ENCODE measurements around the gene SNCB. TPM values are rescaled to one million over a fixed set of nuclear protein-coding genes. Genes with fewer than 3 reads are reported as not detected.
A peak's percentile ranks its signal among the peaks of the same experiment; 100 is the strongest.

Gene SNCB
- total RNA-seq, 2 experiments from 2014 or later: not detected

GRCh38 chr5:176609724-176610434, 20.5 kb downstream of the SNCB start, which contains the start of gene GPRIN1:
Gene GPRIN1 (minus strand): TSS chr5:176610156. CDS start chr5:176599834, 10,322 bp downstream.
- no peaks in the 10 kb centered on the region for H3K36me3 Mint-ChIP-seq (ENCODE audit: low read depth)
- H3K36me3 ChIP-seq (ENCODE audit: insufficient read depth, low read length): no peaks in the 10 kb centered on the region
- H3K27ac Mint-ChIP-seq: no peak within 1 kb of the TSS
- H3K4me3 ChIP-seq (ENCODE audit: low read length): peak within 1 kb of the TSS; percentile 68
- no peak within 1 kb of the TSS for H3K27ac ChIP-seq (ENCODE audit: low read depth in 1 of 2, low read length in 2 of 2)
- H3K4me1 ChIP-seq (ENCODE audit: insufficient read depth, low read length): peaks cover 15% of the 10 kb centered on the region
- H3K9me3 ChIP-seq (ENCODE audit: control insufficient read depth in 1 of 2, insufficient read depth in 1 of 2, low read length in 2 of 2): no peaks in the 10 kb centered on the region
- DNase-seq: peak in 11 of 14 experiments; percentile 20 to 78 (median 48)
- H3K27me3 ChIP-seq (ENCODE audit: control insufficient read depth in 1 of 2, insufficient read depth in 2 of 2, low read length in 2 of 2): peaks cover 9 to 13% of the 10 kb centered on the region in 2 experiments
- H3K9me3 Mint-ChIP-seq: no peaks in the 10 kb centered on the region
- ATAC-seq (ENCODE audit: poor library complexity): peak; percentile 53
- CTCF ChIA-PET: no interaction called here
- H3K4me3 Mint-ChIP-seq: peak within 1 kb of the TSS; percentile 88
- H3K4me1 Mint-ChIP-seq (ENCODE audit: low read depth): peaks cover 11% of the 10 kb centered on the region
- POLR2A ChIA-PET: no interaction called here
- H3K27me3 Mint-ChIP-seq: peaks cover 45% of the 10 kb centered on the region
- TF ChIP-seq CTCF (IDR thresholded peaks at IDR 0.05): no peak
- intact Hi-C loops (cut with DNase I, micrococcal nuclease): no loop called here

- Histone ChIP-seq H3K4me3 (ENCODE audit: low read length) (peak overlapping the region; percentile 31), H3K4me1 (ENCODE audit: insufficient read depth, low read length) (peaks cover 15% of the 10 kb centered on the region), H3K27ac (ENCODE audit: low read depth in 1 of 2, low read length in 2 of 2) (no peak overlapping the region), H3K36me3 (ENCODE audit: insufficient read depth, low read length) (no peaks in the 10 kb centered on the region), H3K27me3 (ENCODE audit: control insufficient read depth in 1 of 2, insufficient read depth in 2 of 2, low read length in 2 of 2) (peaks cover 9 to 13% of the 10 kb centered on the region in 2 experiments), H3K9me3 (ENCODE audit: control insufficient read depth in 1 of 2, insufficient read depth in 1 of 2, low read length in 2 of 2) (no peaks in the 10 kb centered on the region)
- POLR2A ChIA-PET: no interaction called here
- ATAC-seq (ENCODE audit: poor library complexity): peak; percentile 34
- Mint-ChIP-seq H3K9me3 (no peaks in the 10 kb centered on the region), H3K4me1 (ENCODE audit: low read depth) (peaks cover 11% of the 10 kb centered on the region), H3K27ac (no peak overlapping the region), H3K36me3 (ENCODE audit: low read depth) (no peaks in the 10 kb centered on the region), H3K27me3 (peaks cover 39% of the 10 kb centered on the region), H3K4me3 (peak overlapping the region; percentile 88)
- intact Hi-C loops (cut with DNase I, micrococcal nuclease): no loop called here
- peak in 2 of 14 experiments; percentile 34 to 42 for DNase-seq
- CTCF ChIA-PET: interaction anchor here (2.3 kb wide), 1 partner anchor 12 kb away, joined by 6 read pairs; no protein-coding TSS in a partner anchor
- no peak for TF ChIP-seq CTCF (IDR thresholded peaks at IDR 0.05)
Observed at GRCh38 chr5:176608937-176609723, 21.2 kb downstream of the SNCB start.

- ChIA-PET POLR2A (no interaction called here), CTCF (interaction anchor here (1.0 to 2.3 kb wide), 2 partner anchors 11 to 192 kb away, joined by 4 to 6 read pairs; partner anchors contain the start of gene CLTB)
- Histone ChIP-seq H3K4me3 (ENCODE audit: low read length) (no peak overlapping the region), H3K27me3 (ENCODE audit: control insufficient read depth in 1 of 2, insufficient read depth in 2 of 2, low read length in 2 of 2) (peaks cover 9 to 13% of the 10 kb centered on the region in 2 experiments), H3K9me3 (ENCODE audit: control insufficient read depth in 1 of 2, insufficient read depth in 1 of 2, low read length in 2 of 2) (no peaks in the 10 kb centered on the region), H3K4me1 (ENCODE audit: insufficient read depth, low read length) (peaks cover 15% of the 10 kb centered on the region), H3K36me3 (ENCODE audit: insufficient read depth, low read length) (no peaks in the 10 kb centered on the region), H3K27ac (ENCODE audit: low read depth in 1 of 2, low read length in 2 of 2) (no peak overlapping the region)
- TF ChIP-seq CTCF (IDR thresholded peaks at IDR 0.05): no peak
- Mint-ChIP-seq H3K9me3 (no peaks in the 10 kb centered on the region), H3K27ac (no peak overlapping the region), H3K4me3 (peak overlapping the region; percentile 88), H3K4me1 (ENCODE audit: low read depth) (peaks cover 11% of the 10 kb centered on the region), H3K36me3 (ENCODE audit: low read depth) (no peaks in the 10 kb centered on the region), H3K27me3 (peaks cover 34% of the 10 kb centered on the region)
- DNase-seq: no peak
- intact Hi-C loops (cut with DNase I, micrococcal nuclease): no loop called here
- ATAC-seq (ENCODE audit: poor library complexity): no peak
Observed at GRCh38 chr5:176608142-176608705, 22.1 kb downstream of the SNCB start.

Measured in CD4-positive, alpha-beta T cell (primary cell).